Measurements from ENCODE around the gene SHROOM3.
A peak's percentile ranks its signal among the peaks of the same experiment; 100 is the strongest.

SHROOM3 gene

GRCh38 chr4:76756416-76756815 lies 321.4 kb downstream of the SHROOM3 start:
- DNase-seq, result no peak

- no peak for DNase-seq
These were observed 322.4 kb downstream of the SHROOM3 start for GRCh38 chr4:76757418-76757939.

DNA sequence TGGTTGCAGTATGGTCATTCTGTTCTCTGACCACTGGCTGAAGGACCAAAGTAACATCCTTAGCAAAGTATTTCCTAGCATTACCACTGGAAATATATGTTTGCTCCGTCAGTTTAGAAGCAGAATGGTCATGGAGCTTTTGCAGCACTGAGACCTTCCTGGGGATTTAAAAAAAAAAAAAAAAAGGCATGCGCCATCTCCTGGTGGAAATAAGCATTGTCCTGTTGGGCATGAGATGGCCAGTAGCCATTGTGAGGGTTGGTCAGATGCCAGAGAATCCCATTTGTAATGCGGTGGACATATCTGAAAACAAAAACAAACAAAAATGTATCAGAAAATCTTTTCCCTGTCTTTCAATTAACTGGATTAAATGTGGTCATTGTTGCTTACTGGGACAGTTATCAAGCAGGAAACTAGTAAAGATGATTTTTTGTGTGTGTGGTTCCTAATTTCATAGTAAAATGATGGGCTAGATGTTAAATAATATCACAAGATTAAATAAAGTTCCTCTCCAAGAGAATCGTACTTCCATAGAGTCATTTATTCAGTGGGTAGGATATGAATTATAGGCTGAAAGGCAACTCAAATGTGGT lies 323.4 kb downstream of the SHROOM3 start:
- DNase-seq, result peak; percentile 16 to 68

- no peak for DNase-seq
These were observed 324.0 kb downstream of the SHROOM3 start for GRCh38 chr4:76758996-76759395.

- DNase-seq, result no peak
These were observed 325.2 kb downstream of the SHROOM3 start for GRCh38 chr4:76760193-76760592.

DNA sequence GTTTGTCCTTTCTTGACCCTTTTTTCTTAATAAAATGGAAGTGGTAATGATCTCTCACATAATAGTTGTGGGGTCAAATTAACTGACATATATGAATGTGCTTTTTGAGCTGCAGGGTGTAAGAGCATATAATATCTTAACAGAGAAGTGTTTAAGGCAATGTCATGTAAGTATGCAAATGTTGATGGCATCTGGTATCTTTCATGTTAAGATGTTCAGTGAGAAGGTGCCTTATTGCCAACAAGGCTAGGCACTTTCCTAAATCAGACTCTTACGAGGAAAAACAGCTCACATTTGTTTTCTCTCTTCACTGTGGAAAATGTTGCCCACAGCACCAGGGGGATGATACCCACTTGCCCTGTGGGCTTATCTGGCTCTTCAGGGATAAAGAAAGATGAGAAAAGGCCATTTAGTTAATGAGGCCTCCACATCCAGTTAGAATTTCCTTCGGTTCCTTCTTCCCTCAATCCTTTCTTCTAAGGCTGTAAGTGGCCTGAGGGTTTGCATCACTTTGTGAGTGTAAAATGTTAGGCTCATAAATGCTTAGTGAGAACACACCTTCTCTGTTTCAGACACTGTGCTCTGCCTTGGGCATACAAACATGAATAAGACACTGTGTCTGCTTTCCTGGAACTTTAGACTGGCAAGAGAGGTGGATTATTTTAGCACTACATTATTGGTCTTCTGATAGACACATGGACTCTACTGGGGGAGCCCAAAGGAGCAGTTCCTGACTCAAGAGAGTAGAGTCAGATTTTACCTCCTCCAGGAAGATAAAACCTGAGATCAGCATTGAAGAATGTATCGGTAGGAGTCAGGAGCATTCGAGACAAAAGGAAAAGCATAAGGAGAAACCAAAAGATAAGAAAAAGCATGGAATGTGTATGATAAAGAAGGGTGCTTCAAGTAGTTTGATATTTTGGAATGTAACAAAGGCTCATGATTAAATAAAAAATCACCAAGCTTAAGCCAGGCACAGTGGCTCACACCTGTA lies 327.4 kb downstream of the SHROOM3 start:
- no peak for DNase-seq

- DNase-seq, result no peak
These were observed 329.2 kb downstream of the SHROOM3 start for GRCh38 chr4:76764251-76764650.

- no peak for DNase-seq
These were observed 330.6 kb downstream of the SHROOM3 start for GRCh38 chr4:76765473-76766183.

DNA sequence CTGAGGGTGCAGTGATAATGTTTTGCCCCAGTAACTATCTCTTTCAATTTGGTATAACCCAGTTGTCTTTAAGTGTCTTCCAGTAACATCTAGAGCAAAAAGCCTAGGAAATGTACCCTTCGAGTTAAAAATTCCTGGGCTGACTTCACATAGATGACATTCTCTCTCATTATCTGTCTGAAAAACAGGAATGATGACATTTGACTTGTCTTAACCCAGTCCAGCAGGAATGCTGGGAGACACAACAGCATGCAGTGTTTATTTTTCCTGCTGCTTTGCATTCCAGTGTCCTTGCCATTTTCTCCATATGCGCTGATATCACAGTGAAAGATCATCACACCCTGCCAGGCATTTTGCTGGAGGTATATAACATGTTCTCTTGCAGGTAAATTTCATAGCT lies 333.0 kb downstream of the SHROOM3 start:
- no peak for DNase-seq

GRCh38 chr4:76772498-76773106 lies 337.6 kb downstream of the SHROOM3 start:
- DNase-seq, result no peak

- no peak for DNase-seq
These were observed 338.7 kb downstream of the SHROOM3 start for GRCh38 chr4:76773766-76774165.

DNA sequence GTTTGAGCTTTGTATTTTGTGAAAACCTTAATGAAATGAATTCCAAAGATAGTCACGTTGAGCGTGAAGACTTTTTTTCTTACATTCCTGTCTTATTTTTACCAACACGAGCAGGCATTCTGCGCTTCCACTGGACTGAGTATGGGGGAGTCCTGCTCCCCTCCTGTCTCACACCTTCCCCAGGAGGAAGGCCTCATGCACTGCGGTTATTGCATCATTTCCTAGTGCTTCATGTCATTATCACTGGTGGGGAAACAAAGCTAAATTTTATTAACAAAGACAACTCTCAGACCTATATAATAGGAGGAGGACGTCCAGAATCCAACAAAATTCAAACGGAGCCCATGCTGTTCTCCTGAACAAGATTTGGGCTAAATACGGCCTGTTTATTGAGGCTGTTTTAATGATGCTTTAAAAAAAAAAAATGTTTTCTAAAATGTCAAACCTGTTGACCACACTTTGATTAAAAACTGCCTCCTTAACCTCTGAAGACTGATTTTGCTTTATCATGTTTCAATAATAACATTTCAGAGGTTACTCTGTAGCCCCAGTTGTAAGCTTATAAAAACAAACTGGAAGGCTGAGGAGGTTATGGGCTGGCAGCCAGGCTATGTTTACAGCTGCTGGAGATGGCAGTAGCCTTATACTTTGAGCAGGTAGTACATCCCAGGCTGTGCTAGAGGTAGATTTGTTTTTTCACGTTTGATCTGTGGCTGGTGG lies 344.9 kb downstream of the SHROOM3 start:
- no peak for DNase-seq

DNA sequence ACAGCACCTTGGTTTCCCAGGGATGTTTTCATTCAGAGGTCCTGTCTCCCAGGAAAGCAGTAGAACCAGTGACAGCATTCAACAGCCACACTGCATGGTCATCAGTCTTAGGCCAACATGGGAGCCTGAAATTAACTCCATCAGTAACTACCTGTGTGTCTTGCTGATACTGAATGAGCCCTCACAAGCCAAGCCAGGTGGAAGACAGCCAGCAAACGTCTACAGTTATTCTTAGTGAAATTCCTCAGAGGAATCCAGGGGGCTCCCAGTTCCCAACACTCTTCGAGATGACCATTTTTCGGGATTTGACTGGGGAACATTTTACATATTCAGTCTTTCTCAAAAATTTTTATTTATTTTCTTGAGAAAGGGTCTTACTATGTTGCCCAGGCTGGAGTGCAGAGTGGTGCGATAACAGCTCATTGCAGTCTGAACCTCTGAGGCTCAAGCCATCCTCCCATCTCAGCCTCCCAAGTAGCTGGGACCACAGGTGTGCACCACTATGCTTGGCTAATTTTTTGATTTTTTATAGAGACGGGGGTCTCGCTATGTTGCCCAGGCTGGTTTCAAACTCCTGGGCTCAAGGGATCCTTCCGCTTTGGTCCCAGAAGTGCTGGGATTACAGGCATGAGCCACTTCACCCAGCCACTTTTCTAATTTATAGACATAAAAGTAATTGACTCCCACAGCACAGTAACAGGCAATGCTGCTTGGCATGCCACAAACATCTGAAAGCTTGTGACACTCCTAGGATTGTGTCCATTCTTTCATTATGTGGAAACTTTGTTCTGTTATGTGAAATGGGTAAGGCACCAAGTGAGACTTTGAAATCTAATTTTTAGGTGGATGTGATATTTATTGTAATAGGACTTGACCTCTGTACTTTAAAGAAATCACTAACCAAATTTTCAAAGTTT lies 346.0 kb downstream of the SHROOM3 start:
- DNase-seq, result no peak

GRCh38 chr4:76781698-76782595 lies 346.9 kb downstream of the SHROOM3 start:
- DNase-seq, result no peak

GRCh38 chr4:76782837-76783236 lies 347.8 kb downstream of the SHROOM3 start:
- DNase-seq, result no peak

DNA sequence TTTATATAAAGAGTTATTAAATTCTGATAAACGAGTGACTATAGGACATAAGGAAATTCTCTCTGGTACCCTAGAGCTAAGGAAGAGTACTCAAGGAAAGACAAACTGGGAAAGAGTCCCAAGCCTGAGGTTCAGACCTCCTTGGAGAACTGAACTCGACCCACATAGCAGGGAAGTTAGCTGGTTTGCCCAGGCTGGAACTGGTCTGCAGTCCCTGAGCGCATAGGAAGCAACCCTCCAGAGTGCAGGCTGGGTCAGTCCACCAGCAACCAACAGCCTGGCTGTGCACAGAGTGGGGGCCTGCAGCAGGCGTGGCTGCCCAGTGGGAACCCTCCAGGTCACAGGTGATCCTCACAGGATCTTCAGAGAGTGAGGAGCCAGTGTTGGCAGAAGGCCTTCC lies 348.8 kb downstream of the SHROOM3 start:
- no peak for DNase-seq

GRCh38 chr4:76784237-76784636 lies 349.2 kb downstream of the SHROOM3 start:
- DNase-seq, result no peak

GRCh38 chr4:76787898-76788297 lies 352.9 kb downstream of the SHROOM3 start:
- no peak for DNase-seq

DNA sequence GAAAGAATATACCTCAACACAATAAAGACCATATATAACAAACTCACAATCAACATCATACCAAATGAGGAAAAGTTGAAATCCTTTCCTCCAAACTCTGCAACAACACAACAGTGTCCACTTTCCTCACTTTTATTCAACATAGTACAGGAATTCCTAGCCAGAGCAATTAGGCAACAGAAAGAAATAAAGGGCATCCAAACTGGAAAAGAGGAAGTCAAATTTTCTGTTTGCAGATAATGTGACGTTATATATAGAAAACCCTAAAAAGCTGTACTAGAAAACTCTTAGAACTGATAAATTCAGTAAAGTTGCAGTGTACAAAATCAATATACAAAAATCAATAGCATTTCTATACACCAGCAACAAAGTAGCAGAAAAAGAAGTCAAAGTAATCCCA lies 355.3 kb downstream of the SHROOM3 start:
- DNase-seq, result no peak

DNA sequence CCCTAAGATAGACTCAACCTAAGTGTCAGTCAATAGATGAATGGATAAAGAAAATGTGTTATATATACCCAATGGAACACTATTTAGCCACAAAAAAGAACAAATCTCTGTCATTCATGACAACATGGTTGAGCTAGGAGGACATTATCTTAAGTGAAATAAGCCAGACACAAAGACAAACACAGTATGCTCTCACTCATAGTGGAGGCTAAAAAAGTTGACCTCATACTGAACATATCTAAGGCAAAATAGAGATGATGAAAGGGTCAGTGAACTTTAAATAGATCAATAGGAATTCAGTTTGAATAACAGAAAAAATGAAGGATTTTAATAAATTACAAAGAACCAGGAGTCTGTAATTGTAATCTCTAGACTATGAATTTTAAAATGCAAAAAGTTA lies 356.4 kb downstream of the SHROOM3 start:
- DNase-seq, result no peak
